ENCODE measurements around the gene ENPP4.

DNA sequence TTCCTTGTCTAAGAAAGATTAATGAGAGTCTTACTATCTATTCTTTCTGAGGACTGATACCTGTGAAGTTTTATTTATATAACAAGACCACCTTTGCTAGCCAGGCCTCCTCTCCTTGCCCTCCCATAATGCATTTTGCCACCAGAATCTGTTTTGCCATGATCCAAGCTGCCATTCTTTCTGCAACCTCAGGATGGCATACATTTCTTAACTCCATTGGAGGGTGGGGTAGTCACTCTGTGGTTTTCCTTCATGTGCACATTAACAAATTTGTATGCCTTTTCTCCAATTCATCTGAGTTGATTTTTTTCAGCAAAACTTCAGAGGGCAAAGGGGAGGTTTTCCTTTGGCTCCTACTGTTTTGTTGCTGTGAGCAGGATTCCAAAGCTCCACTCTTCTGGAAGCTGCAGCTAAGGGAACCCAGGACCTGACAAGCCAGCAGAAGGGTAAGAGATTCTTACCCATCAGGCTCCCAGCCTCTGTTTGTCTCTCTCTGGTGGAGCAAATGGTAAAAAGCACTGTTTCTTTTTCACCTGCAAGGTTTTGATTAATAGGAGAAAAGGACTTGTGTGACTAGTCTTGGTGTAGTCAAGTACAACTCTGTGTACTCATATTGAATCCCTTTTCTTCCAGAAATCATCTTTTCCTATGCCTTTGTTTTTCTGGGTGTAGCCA, 26.2 kb upstream of the ENPP4 start:
- TF ChIP-seq, protein P1, sequence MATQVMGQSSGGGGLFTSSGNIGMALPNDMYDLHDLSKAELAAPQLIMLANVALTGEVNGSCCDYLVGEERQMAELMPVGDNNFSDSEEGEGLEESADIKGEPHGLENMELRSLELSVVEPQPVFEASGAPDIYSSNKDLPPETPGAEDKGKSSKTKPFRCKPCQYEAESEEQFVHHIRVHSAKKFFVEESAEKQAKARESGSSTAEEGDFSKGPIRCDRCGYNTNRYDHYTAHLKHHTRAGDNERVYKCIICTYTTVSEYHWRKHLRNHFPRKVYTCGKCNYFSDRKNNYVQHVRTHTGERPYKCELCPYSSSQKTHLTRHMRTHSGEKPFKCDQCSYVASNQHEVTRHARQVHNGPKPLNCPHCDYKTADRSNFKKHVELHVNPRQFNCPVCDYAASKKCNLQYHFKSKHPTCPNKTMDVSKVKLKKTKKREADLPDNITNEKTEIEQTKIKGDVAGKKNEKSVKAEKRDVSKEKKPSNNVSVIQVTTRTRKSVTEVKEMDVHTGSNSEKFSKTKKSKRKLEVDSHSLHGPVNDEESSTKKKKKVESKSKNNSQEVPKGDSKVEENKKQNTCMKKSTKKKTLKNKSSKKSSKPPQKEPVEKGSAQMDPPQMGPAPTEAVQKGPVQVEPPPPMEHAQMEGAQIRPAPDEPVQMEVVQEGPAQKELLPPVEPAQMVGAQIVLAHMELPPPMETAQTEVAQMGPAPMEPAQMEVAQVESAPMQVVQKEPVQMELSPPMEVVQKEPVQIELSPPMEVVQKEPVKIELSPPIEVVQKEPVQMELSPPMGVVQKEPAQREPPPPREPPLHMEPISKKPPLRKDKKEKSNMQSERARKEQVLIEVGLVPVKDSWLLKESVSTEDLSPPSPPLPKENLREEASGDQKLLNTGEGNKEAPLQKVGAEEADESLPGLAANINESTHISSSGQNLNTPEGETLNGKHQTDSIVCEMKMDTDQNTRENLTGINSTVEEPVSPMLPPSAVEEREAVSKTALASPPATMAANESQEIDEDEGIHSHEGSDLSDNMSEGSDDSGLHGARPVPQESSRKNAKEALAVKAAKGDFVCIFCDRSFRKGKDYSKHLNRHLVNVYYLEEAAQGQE (IDR thresholded peaks at IDR 0.05; ENCODE audit: insufficient read depth in 1 of 2, low read depth in 2 of 2, low read length in 2 of 2) = no peak
- TF ChIP-seq TAF1 (IDR thresholded peaks at IDR 0.05; ENCODE audit: borderline replicate concordance, insufficient read depth, low read length) = no peak
- TF ChIP-seq POLR2AphosphoS5 (IDR thresholded peaks at IDR 0.05; ENCODE audit: low read depth, low read length) = no peak
